DND-41 (cell line): ENCODE measurements around the gene TRIP4.
"Not testable (repeated sequence)": the region's sequence is repeated elsewhere in the genome, so short reads cannot be mapped to it uniquely, and the experiment has no call there.

ENCODE experiments used
- ATAC-seq: fragments of 200-7000 bp; cut with Tn5 transposase; 3 replicates; pipeline ENCODE4 v1.9.1; 2021; ENCODE audit warnings: low read depth; ENCODE audit not compliant: insufficient read depth
- DNase-seq: peaks from one replicate; pipeline ENCODE4 v3.0.0-alpha.2; 2020
- H2AFZ ChIP-seq: 2 replicates; pipeline ENCODE4 v1.6.0; 2012; ENCODE audit warnings: low read depth, low read length
- H3K27ac ChIP-seq: 2 replicates; pipeline ENCODE4 v1.5.1; 2012; ENCODE audit warnings: low read length, inconsistent platforms
- H3K27me3 ChIP-seq: fragments of 200-600 bp; sonication (generic); 2 replicates; pipeline ENCODE4 v1.6.0; 2012; ENCODE audit warnings: low read length, mild to moderate bottlenecking, inconsistent platforms; ENCODE audit not compliant: insufficient read depth, poor library complexity
- H3K36me3 ChIP-seq: 2 replicates; pipeline ENCODE4 v1.5.1; 2012; ENCODE audit warnings: low read length, inconsistent platforms; ENCODE audit not compliant: insufficient read depth
- H3K4me1 ChIP-seq: 2 replicates; pipeline ENCODE4 v1.5.1; 2012; ENCODE audit warnings: mild to moderate bottlenecking, low read length; ENCODE audit not compliant: insufficient read depth
- H3K4me2 ChIP-seq: 2 replicates; pipeline ENCODE4 v1.6.0; 2012; ENCODE audit warnings: mild to moderate bottlenecking, moderate library complexity, low read length, inconsistent platforms; ENCODE audit not compliant: insufficient read depth
- H3K4me3 ChIP-seq, 2 experiments: fragments of 200-600 bp in 1 of 2; shearing (Covaris generic) in 1 of 2; 2 replicates each; pipeline ENCODE4 v1.5.1; 2012 to 2016; ENCODE audit warnings: inconsistent platforms in 2 of 2, low read length in 2 of 2, mild to moderate bottlenecking in 2 of 2, low read depth in 1 of 2, moderate library complexity in 1 of 2
- H3K79me2 ChIP-seq: 2 replicates; pipeline ENCODE4 v1.6.0; 2012; ENCODE audit warnings: low read length, inconsistent platforms; ENCODE audit not compliant: insufficient read depth
- H3K9ac ChIP-seq: 2 replicates; pipeline ENCODE4 v1.6.0; 2012; ENCODE audit warnings: low read depth, mild to moderate bottlenecking, inconsistent platforms, low read length, moderate library complexity
- H3K9me3 ChIP-seq: 2 replicates; pipeline ENCODE4 v1.5.1; 2012; ENCODE audit warnings: low read length, moderate library complexity, mild to moderate bottlenecking, inconsistent platforms; ENCODE audit not compliant: insufficient read depth, severe bottlenecking
- H4K20me1 ChIP-seq: 2 replicates; pipeline ENCODE4 v1.6.0; 2012; ENCODE audit warnings: low read length; ENCODE audit not compliant: insufficient read depth
- EZH2 ChIP-seq: IDR thresholded peaks from 3 replicates; pipeline ENCODE4 v1.6.1; 2012; ENCODE audit warnings: borderline replicate concordance, low read depth, mild to moderate bottlenecking, moderate library complexity, low read length, inconsistent platforms; ENCODE audit not compliant: severe bottlenecking
- TF ChIP-seq, protein P1 (sequence below): IDR thresholded peaks from 2 replicates; pipeline ENCODE4 v1.5.1; 2012; ENCODE audit warnings: borderline replicate concordance, low read length, moderate library complexity, mild to moderate bottlenecking; ENCODE audit not compliant: poor library complexity, severe bottlenecking; ENCODE audit errors: extremely low read depth

The TRIP4 gene

DNA sequence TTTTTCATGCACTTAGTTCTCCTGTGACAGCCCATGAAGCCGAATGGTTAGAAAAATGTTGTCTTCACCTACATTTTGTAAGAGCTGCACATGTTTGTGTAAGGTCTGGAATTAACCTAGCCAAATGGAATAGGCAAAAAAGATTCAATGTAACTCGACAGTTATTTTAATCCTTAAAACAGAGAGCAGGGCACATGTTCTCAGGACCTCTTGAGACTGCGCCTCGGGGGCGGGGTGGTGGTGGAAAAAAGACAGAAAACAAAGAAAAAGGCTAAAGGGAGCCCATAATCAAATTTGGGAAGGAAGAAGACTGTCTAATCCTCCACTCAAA lies 31.0 kb upstream of the TRIP4 start:
- DNase-seq (no peak), ATAC-seq (no peak)
- Histone ChIP-seq H3K4me2 (peak overlapping the region; percentile 77), H2AFZ (no peak overlapping the region), H3K36me3 (peaks cover 15% of the 10 kb centered on the region), H4K20me1 (no peaks in the 10 kb centered on the region), H3K27ac (0 out of 2 replicates have a peak overlapping the region, but pooled peaks have one; percentile 61), H3K79me2 (peaks cover 39% of the 10 kb centered on the region), H3K9ac (peak overlapping the region; percentile 13), H3K4me1 (peaks cover 23% of the 10 kb centered on the region), H3K4me3 (peak overlapping the region in 1 of 2 experiments; percentile 100; a peak in 2 of 4 replicates), H3K9me3 (no peaks in the 10 kb centered on the region), H3K27me3 (no peaks in the 10 kb centered on the region)
- TF ChIP-seq, protein P1, sequence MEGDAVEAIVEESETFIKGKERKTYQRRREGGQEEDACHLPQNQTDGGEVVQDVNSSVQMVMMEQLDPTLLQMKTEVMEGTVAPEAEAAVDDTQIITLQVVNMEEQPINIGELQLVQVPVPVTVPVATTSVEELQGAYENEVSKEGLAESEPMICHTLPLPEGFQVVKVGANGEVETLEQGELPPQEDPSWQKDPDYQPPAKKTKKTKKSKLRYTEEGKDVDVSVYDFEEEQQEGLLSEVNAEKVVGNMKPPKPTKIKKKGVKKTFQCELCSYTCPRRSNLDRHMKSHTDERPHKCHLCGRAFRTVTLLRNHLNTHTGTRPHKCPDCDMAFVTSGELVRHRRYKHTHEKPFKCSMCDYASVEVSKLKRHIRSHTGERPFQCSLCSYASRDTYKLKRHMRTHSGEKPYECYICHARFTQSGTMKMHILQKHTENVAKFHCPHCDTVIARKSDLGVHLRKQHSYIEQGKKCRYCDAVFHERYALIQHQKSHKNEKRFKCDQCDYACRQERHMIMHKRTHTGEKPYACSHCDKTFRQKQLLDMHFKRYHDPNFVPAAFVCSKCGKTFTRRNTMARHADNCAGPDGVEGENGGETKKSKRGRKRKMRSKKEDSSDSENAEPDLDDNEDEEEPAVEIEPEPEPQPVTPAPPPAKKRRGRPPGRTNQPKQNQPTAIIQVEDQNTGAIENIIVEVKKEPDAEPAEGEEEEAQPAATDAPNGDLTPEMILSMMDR: no peak
- TF ChIP-seq EZH2: no peak

DNA sequence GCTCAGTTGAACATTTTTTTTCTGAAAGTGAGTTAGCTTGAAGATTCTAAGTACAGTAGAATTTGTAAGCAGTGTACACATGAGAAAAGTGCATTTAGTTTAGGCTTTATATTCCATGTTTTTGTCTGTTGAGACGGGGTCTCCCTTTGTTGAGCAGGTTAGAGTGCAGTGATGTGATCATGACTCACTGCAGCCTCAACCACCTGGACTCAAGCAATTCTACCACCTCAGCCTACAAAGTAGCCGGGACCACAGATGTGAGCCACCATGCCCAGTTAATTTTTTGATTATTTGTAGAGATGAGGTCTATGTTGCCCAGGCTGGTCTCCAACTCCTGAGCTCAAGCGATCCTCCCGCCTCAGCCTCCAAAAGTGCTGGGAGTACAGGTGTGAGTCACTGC lies 26.4 kb upstream of the TRIP4 start:
- no peak overlapping the region for H3K4me2 ChIP-seq
- H3K9ac ChIP-seq: no peak overlapping the region
- peaks cover 12% of the 10 kb centered on the region for H3K4me1 ChIP-seq
- no peak for DNase-seq
- H3K27ac ChIP-seq: no peak overlapping the region
- H4K20me1 ChIP-seq: no peaks in the 10 kb centered on the region
- no peaks in the 10 kb centered on the region for H3K9me3 ChIP-seq
- H3K4me3 ChIP-seq: no peak overlapping the region
- no peak overlapping the region for H2AFZ ChIP-seq
- H3K36me3 ChIP-seq: peaks cover 43% of the 10 kb centered on the region
- TF ChIP-seq EZH2: no peak
- TF ChIP-seq, protein P1: no peak
- H3K79me2 ChIP-seq: peaks cover 12% of the 10 kb centered on the region; the same call in 1 of the 2 replicates
- H3K27me3 ChIP-seq: no peaks in the 10 kb centered on the region
- ATAC-seq: no peak

DNA sequence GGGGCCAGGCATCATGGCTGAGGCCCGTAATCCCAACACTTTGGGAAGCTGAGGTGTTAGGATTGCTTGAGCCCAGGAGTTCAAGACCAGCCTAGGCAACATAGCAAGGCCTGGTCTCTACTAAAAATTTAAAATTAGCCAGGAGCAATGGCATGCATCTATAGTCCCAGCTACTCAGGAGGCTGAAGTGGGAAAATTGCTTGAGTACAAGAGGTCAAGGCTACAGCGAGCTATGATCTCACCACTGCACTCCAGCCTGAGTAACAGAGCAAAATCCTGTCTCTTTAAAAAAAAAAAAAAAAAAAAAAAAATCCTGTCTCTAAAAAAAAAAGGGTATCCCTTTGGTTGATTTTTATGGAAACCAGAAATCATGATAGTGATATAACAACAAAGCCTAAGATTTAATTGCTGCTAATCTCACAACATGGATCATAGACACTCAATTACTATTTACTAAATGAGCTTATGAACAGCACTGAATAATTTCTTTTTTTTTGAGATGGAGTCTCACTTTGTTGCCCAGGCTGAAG lies 18.5 kb upstream of the TRIP4 start:
- Histone ChIP-seq H3K27me3 (no peaks in the 10 kb centered on the region), H2AFZ (no peak overlapping the region), H3K9ac (no peak overlapping the region), H3K36me3 (peaks cover 55% of the 10 kb centered on the region), H3K79me2 (peaks cover 77% of the 10 kb centered on the region), H3K4me2 (no peak overlapping the region), H3K4me3 (no peak overlapping the region), H3K9me3 (no peaks in the 10 kb centered on the region), H3K27ac (no peak overlapping the region), H3K4me1 (peaks cover 4% of the 10 kb centered on the region), H4K20me1 (peaks cover 8% of the 10 kb centered on the region)
- DNase-seq (no peak), ATAC-seq (no peak)
- TF ChIP-seq, protein P1: no peak
- no peak for TF ChIP-seq EZH2

DNA sequence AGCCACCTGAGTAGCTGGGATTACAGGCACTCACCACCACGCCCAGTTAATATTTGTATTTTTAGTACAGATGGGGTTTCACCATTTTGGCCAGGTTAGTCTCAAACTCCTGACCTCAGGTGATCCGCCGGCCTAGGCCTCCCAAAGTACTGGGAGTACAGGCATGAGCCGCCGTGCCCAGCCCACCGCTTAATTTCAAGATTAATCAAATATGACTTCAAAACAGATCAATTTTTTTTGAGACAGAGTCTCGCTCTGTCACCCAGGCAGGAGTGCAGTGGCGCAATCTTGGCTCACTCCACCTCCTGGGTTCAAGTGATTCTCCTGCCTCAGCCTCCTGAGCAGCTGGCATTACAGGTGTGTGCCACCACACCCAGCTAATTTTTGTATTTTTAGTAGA lies 16.3 kb upstream of the TRIP4 start:
- H3K27me3 ChIP-seq, DNase-seq, ATAC-seq, H2AFZ ChIP-seq, H3K9me3 ChIP-seq, H3K27ac ChIP-seq, H3K4me3 ChIP-seq, H3K4me2 ChIP-seq, H3K9ac ChIP-seq, H4K20me1 ChIP-seq: not testable (repeated sequence)
- Histone ChIP-seq H3K36me3 (peaks cover 59% of the 10 kb centered on the region), H3K4me1 (peaks cover 14% of the 10 kb centered on the region), H3K79me2 (peaks cover 89% of the 10 kb centered on the region)
